ENCODE results near the gene C17orf100. TPM values are rescaled to one million over a fixed set of nuclear protein-coding genes. Genes with fewer than 3 reads are reported as not detected.

The C17orf100 gene
- total and polyA plus RNA-seq, 2 of the 13 experiments (the other 11 are each of a cell fraction or from before 2014, with no cell fraction given), result 3.6 to 8.7 TPM

- TF ChIP-seq POLR2AphosphoS2 (IDR thresholded peaks at IDR 0.05; ENCODE audit: low read depth, low read length) (0 out of 2 replicates have a peak, but pooled peaks have one; percentile 13), ZFAT (CRISPR knock-in tag; conservative IDR thresholded peaks at IDR 0.05) (no peak), ZNF503 (CRISPR knock-in tag; IDR thresholded peaks at IDR 0.05) (peak; percentile 79; the same call in 1 of the 2 replicates), ZNF775 (CRISPR knock-in tag; IDR thresholded peaks at IDR 0.05; ENCODE audit: borderline replicate concordance) (no peak), ZBTB14 (CRISPR knock-in tag; IDR thresholded peaks at IDR 0.05) (no peak), NFIC (IDR thresholded peaks at IDR 0.05; ENCODE audit: low read length) (peak; percentile 86), HNF4A (CRISPR knock-in tag; IDR thresholded peaks at IDR 0.05) (peak; percentile 72), ISX (CRISPR knock-in tag; conservative IDR thresholded peaks at IDR 0.05) (no peak), ZFP62 (CRISPR knock-in tag; IDR thresholded peaks at IDR 0.05) (no peak), ZKSCAN8 (CRISPR knock-in tag; IDR thresholded peaks at IDR 0.05; ENCODE audit: borderline replicate concordance) (no peak), ZNF709 (CRISPR knock-in tag; IDR thresholded peaks at IDR 0.05) (no peak), ATM (IDR thresholded peaks at IDR 0.05; ENCODE audit: borderline replicate concordance) (no peak), FOXK1 (CRISPR knock-in tag; IDR thresholded peaks at IDR 0.05; ENCODE audit: borderline replicate concordance, low read depth) (0 out of 2 replicates have a peak, but pooled peaks have one; percentile 22), IKZF5 (CRISPR knock-in tag; IDR thresholded peaks at IDR 0.05) (peak; percentile 70), KAT7 (CRISPR knock-in tag; IDR thresholded peaks at IDR 0.05; ENCODE audit: borderline replicate concordance) (no peak), RELA (CRISPR knock-in tag; IDR thresholded peaks at IDR 0.05) (no peak), FOXA1 (IDR thresholded peaks at IDR 0.05) (no peak), FOXA1 (CRISPR knock-in tag; IDR thresholded peaks at IDR 0.05) (peak; percentile 82), PAWR (CRISPR knock-in tag; IDR thresholded peaks at IDR 0.05; ENCODE audit: borderline replicate concordance) (no peak), PRMT3 (CRISPR knock-in tag; IDR thresholded peaks at IDR 0.05; ENCODE audit: borderline replicate concordance, low read depth) (no peak), NCOA2 (CRISPR knock-in tag; IDR thresholded peaks at IDR 0.05) (peak; percentile 76), HBP1 (CRISPR knock-in tag; IDR thresholded peaks at IDR 0.05; ENCODE audit: low read depth) (no peak), ZBTB42 (CRISPR knock-in tag; IDR thresholded peaks at IDR 0.05) (no peak), GMEB2 (CRISPR knock-in tag; IDR thresholded peaks at IDR 0.05; ENCODE audit: low read depth) (no peak), AGO1 (IDR thresholded peaks at IDR 0.05; ENCODE audit: low read depth, low read length, poor library complexity, severe bottlenecking) (no peak)
Measured at GRCh38 chr17:6683081-6683684, 31.6 kb downstream of the C17orf100 start (continued).
